Measurements from ENCODE around the gene BCAP31. TPM values are rescaled to one million over a fixed set of nuclear protein-coding genes. Genes with fewer than 3 reads are reported as not detected.
A peak's percentile ranks its signal among the peaks of the same experiment; 100 is the strongest.

BCAP31 gene
- total RNA-seq, 1 donor = 111 TPM

GRCh38 chrX:153667956-153668396 is 56.2 kb downstream of the BCAP31 start:
- peak; percentile 84 for DNase-seq (ENCODE audit: low read depth)
- TF ChIP-seq CTCF (IDR thresholded peaks at IDR 0.05; ENCODE audit: insufficient read depth, low read length) = peak; percentile 72
- H3K4me3 ChIP-seq (ENCODE audit: low read depth, low read length) = peak overlapping the region; percentile 44

- H3K4me3 ChIP-seq (ENCODE audit: low read depth, low read length) = peak overlapping the region; percentile 44
- no peak for DNase-seq (ENCODE audit: low read depth)
- no peak for TF ChIP-seq CTCF (IDR thresholded peaks at IDR 0.05; ENCODE audit: insufficient read depth, low read length)
Observed at GRCh38 chrX:153667281-153667955, 56.8 kb downstream of the BCAP31 start.

GRCh38 chrX:153665726-153666306 is 58.4 kb downstream of the BCAP31 start:
- DNase-seq (ENCODE audit: low read depth) = no peak
- TF ChIP-seq CTCF (IDR thresholded peaks at IDR 0.05; ENCODE audit: insufficient read depth, low read length) = no peak
- no peak overlapping the region for H3K4me3 ChIP-seq (ENCODE audit: low read depth, low read length)

GRCh38 chrX:153662266-153662665 is 61.9 kb downstream of the BCAP31 start:
- DNase-seq (ENCODE audit: low read depth) = peak; percentile 20
- no peak overlapping the region for H3K4me3 ChIP-seq (ENCODE audit: low read depth, low read length)
- TF ChIP-seq CTCF (IDR thresholded peaks at IDR 0.05; ENCODE audit: insufficient read depth, low read length) = peak; percentile 40

DNA sequence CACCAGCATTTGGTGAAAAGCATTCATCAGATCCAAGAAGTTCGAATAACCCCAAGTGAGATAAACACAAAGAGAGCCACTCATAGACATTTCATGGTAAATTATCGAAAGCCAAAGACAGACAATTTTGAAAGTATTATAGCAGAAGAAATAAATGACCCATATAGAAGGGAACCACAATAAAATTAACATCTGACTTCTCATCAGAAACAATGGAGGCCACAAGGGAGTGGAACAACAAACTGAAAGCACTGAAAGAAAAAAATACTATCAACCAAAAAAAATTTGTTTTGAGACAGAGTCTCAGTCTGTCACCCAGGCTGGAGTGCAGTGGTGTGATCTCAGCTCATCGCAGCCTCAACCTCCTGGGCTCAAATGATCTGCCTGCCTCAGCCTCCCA is 64.9 kb downstream of the BCAP31 start:
- no peak overlapping the region for H3K4me3 ChIP-seq (ENCODE audit: low read depth, low read length)
- no peak for TF ChIP-seq CTCF (IDR thresholded peaks at IDR 0.05; ENCODE audit: insufficient read depth, low read length)
- DNase-seq (ENCODE audit: low read depth) = no peak

GRCh38 chrX:153657161-153657560 is 67.0 kb downstream of the BCAP31 start:
- no peak for DNase-seq (ENCODE audit: low read depth)
- no peak overlapping the region for H3K4me3 ChIP-seq (ENCODE audit: low read depth, low read length)
- TF ChIP-seq CTCF (IDR thresholded peaks at IDR 0.05; ENCODE audit: insufficient read depth, low read length) = no peak
